Sigmoid colon (tissue), 4 donors: ENCODE measurements around the gene GPR180.

Experiments
- EP300 ChIP-seq, 4 donors: sonication (generic); formaldehyde crosslinking; IDR thresholded peaks; one replicate each; pipeline ENCODE4 v1.6.1; 2017; ENCODE audit warnings: antibody characterized with exemption in 4 of 4
- POLR2A ChIP-seq, 2 donors: fragments of 450-650 bp; IDR thresholded peaks; one replicate each; pipeline ENCODE4 v1.6.1; 2016; ENCODE audit warnings: antibody characterized with exemption in 2 of 2, mild to moderate bottlenecking in 2 of 2, moderate library complexity in 2 of 2
- POLR2AphosphoS5 ChIP-seq, 4 donors: sonication (generic); formaldehyde crosslinking; IDR thresholded peaks; one replicate each; pipeline ENCODE4 v1.6.1; 2017; ENCODE audit warnings: antibody characterized with exemption in 4 of 4
- TF ChIP-seq, protein P1 (sequence below), 4 experiments: fragments of 450-650 bp in 3 of 4; fragments of 200-600 bp in 1 of 4; IDR thresholded peaks; one replicate each; pipeline ENCODE4 v1.5.1; 2016 to 2019; ENCODE audit warnings: antibody characterized with exemption in 4 of 4, mild to moderate bottlenecking in 3 of 4, moderate library complexity in 2 of 4

DNA sequence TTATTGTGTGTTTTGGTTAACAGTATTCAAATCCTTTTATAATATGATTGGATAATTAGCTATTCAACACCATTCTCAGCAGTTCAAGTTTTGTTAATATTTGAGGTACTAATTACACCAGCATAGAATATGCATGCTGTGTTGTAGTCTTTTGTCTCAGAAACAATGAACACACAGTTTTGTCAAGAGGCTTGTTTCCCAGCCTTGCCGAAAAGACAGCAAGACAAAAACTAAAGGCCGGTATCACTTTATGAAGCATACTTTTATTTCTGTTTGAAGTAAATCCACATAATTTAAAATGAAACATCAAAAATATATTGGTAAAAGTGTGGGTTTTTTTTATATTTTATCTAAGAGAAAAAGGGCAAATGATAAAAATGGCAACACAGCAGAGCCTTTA is 7.5 kb downstream of the GPR180 start:
- TF ChIP-seq, protein P1, sequence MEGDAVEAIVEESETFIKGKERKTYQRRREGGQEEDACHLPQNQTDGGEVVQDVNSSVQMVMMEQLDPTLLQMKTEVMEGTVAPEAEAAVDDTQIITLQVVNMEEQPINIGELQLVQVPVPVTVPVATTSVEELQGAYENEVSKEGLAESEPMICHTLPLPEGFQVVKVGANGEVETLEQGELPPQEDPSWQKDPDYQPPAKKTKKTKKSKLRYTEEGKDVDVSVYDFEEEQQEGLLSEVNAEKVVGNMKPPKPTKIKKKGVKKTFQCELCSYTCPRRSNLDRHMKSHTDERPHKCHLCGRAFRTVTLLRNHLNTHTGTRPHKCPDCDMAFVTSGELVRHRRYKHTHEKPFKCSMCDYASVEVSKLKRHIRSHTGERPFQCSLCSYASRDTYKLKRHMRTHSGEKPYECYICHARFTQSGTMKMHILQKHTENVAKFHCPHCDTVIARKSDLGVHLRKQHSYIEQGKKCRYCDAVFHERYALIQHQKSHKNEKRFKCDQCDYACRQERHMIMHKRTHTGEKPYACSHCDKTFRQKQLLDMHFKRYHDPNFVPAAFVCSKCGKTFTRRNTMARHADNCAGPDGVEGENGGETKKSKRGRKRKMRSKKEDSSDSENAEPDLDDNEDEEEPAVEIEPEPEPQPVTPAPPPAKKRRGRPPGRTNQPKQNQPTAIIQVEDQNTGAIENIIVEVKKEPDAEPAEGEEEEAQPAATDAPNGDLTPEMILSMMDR (IDR thresholded peaks at IDR 0.05) = no peak
- TF ChIP-seq EP300 (IDR thresholded peaks at IDR 0.05) (no peak), POLR2A (IDR thresholded peaks at IDR 0.05) (no peak), POLR2AphosphoS5 (IDR thresholded peaks at IDR 0.05) (no peak)
